Bronchial epithelial cell (primary cell): ENCODE measurements around the gene MYO18A. TPM values are rescaled to one million over a fixed set of nuclear protein-coding genes. Genes with fewer than 3 reads are reported as not detected.

Source experiments
- DNase-seq: peaks from one replicate; pipeline ENCODE4 v3.0.0-alpha.2; 2010; ENCODE audit warnings: low read depth
- FAIRE-seq: peaks from 2 replicates; lab custom pipeline; 2011; peaks lifted over from hg19 to GRCh38; lab: Jason Lieb, UNC
- H3K27me3 ChIP-seq: 2 replicates; pipeline ENCODE4 v1.5.1; 2011; ENCODE audit warnings: low read length; ENCODE audit not compliant: control insufficient read depth, insufficient read depth
- H3K36me3 ChIP-seq: 2 replicates; pipeline ENCODE4 v1.5.1; 2011; ENCODE audit warnings: low read length; ENCODE audit not compliant: control insufficient read depth, insufficient read depth
- H3K4me3 ChIP-seq: 2 replicates; pipeline ENCODE4 v1.5.1; 2011; ENCODE audit warnings: mild to moderate bottlenecking, low read depth, low read length, control low read depth
- total RNA-seq: library from RNA; depleted of rRNA; stranded (reverse); fragments of >200 nt; gene quantifications from 2 replicates; pipeline ENCODE4 v1.2.1, GENCODE V29; 2014
- TF ChIP-seq, protein P1 (sequence below): IDR thresholded peaks from 2 replicates; pipeline ENCODE4 v1.5.1; 2011; ENCODE audit warnings: mild to moderate bottlenecking, moderate library complexity, low read length, control low read depth, inconsistent platforms; ENCODE audit not compliant: insufficient read depth, severe bottlenecking

The MYO18A gene
- total RNA-seq, 1 donor from 2014 or later, result 23.4 TPM

DNA sequence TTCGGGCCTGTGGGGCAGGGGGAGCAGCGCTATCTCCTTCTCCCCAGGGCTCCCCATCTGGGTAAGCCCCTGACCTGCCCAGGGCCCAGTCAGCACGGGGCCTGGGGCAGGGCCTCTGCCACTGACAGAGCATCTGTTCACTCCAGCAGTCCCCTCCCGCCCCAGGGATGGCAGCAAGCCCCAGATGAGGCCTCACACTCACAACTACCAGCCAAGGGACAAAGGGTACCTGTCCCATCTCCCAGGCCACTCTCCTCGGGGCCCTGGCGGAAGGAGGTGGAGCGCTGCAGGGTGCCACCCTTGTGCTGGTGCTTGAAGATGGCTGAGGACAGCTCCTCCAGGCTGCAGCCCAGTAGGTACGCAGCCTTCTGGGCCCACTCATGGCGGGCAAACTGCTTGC is 64.8 kb downstream of the MYO18A start:
- no peak for FAIRE-seq
- Histone ChIP-seq H3K36me3 (peaks cover 47% of the 10 kb centered on the region), H3K27me3 (no peaks in the 10 kb centered on the region), H3K4me3 (no peak overlapping the region)
- no peak for DNase-seq
- TF ChIP-seq, protein P1, sequence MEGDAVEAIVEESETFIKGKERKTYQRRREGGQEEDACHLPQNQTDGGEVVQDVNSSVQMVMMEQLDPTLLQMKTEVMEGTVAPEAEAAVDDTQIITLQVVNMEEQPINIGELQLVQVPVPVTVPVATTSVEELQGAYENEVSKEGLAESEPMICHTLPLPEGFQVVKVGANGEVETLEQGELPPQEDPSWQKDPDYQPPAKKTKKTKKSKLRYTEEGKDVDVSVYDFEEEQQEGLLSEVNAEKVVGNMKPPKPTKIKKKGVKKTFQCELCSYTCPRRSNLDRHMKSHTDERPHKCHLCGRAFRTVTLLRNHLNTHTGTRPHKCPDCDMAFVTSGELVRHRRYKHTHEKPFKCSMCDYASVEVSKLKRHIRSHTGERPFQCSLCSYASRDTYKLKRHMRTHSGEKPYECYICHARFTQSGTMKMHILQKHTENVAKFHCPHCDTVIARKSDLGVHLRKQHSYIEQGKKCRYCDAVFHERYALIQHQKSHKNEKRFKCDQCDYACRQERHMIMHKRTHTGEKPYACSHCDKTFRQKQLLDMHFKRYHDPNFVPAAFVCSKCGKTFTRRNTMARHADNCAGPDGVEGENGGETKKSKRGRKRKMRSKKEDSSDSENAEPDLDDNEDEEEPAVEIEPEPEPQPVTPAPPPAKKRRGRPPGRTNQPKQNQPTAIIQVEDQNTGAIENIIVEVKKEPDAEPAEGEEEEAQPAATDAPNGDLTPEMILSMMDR, result no peak

GRCh38 chr17:29114141-29114540 is 66.1 kb downstream of the MYO18A start:
- Histone ChIP-seq H3K4me3 (no peak overlapping the region), H3K27me3 (no peaks in the 10 kb centered on the region), H3K36me3 (peaks cover 51% of the 10 kb centered on the region)
- DNase-seq (no peak), FAIRE-seq (no peak)
- TF ChIP-seq, protein P1, result no peak

GRCh38 chr17:29113334-29113733 is 66.9 kb downstream of the MYO18A start:
- peaks cover 49% of the 10 kb centered on the region for H3K36me3 ChIP-seq
- no peak overlapping the region for H3K4me3 ChIP-seq
- H3K27me3 ChIP-seq, result no peaks in the 10 kb centered on the region
- FAIRE-seq (no peak), DNase-seq (no peak)
- TF ChIP-seq, protein P1, result no peak

DNA sequence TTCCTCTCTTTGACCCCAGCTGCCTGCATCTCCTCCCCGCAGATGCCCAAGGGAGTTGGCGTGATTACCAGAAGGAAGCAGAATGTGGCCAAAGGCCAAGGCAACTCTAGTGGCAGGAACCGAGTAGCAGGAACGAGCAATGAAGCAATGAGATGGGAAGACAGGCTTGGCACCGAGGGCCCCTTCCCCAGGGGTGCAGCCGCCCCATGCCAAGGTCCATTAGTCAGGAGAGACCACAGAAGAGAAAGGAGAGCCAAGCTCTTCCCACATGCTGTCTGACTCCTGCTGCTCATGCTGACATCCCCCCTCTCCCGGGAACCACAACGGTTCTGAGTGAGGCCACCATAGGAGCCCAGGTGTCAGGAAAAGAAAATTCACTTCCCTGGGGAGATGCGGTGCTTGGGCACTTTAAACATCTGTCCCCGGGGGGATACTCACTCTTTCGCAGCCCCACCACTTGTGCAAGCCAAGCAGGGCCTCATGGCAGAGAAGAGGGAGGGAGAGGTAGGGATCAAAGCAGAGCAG is 67.4 kb downstream of the MYO18A start:
- DNase-seq (no peak), FAIRE-seq (peak; percentile 66)
- Histone ChIP-seq H3K4me3 (no peak overlapping the region), H3K36me3 (peaks cover 53% of the 10 kb centered on the region), H3K27me3 (no peaks in the 10 kb centered on the region)
- TF ChIP-seq, protein P1, result no peak

- Histone ChIP-seq H3K4me3 (no peak overlapping the region), H3K36me3 (peaks cover 54% of the 10 kb centered on the region), H3K27me3 (no peaks in the 10 kb centered on the region)
- FAIRE-seq (peak; percentile 72), DNase-seq (peak; percentile 53)
- TF ChIP-seq, protein P1, result peak; percentile 96
Measured at GRCh38 chr17:29111816-29112499, 68.2 kb downstream of the MYO18A start.

GRCh38 chr17:29110372-29110757 is 69.8 kb downstream of the MYO18A start:
- Histone ChIP-seq H3K27me3 (no peaks in the 10 kb centered on the region), H3K36me3 (peaks cover 57% of the 10 kb centered on the region), H3K4me3 (no peak overlapping the region)
- DNase-seq, result no peak
- no peak for FAIRE-seq
- TF ChIP-seq, protein P1, result no peak
